Neural cell (in vitro differentiated cells): ENCODE data around the gene SLC6A17.

Experiments used
- EP300 ChIP-seq: fragments of 450-650 bp; conservative IDR thresholded peaks from 2 replicates; pipeline ENCODE4 v1.6.1; 2014; ENCODE audit warnings: antibody characterized with exemption, mild to moderate bottlenecking, moderate library complexity; ENCODE audit not compliant: poor library complexity, severe bottlenecking
- EZH2 ChIP-seq: fragments of 200-600, 300-800 bp; shearing (Covaris generic), sonication (generic); IDR thresholded peaks from 2 replicates; pipeline ENCODE4 v1.6.1; 2014; ENCODE audit warnings: antibody characterized with exemption, low read length, borderline replicate concordance, mild to moderate bottlenecking; ENCODE audit not compliant: insufficient read depth, poor library complexity, severe bottlenecking
- TF ChIP-seq, protein P1 (sequence below): fragments of 450-650 bp; IDR thresholded peaks from 2 replicates; pipeline ENCODE4 v1.5.1; 2014; ENCODE audit warnings: antibody characterized with exemption, mild to moderate bottlenecking, moderate library complexity; ENCODE audit not compliant: poor library complexity, severe bottlenecking
- TF ChIP-seq, protein P2 (sequence below): IDR thresholded peaks from 2 replicates; pipeline ENCODE4 v1.6.1; 2012; ENCODE audit warnings: borderline replicate concordance

GRCh38 chr1:110224240-110224995, 74.1 kb downstream of the SLC6A17 start:
- TF ChIP-seq, protein P1, sequence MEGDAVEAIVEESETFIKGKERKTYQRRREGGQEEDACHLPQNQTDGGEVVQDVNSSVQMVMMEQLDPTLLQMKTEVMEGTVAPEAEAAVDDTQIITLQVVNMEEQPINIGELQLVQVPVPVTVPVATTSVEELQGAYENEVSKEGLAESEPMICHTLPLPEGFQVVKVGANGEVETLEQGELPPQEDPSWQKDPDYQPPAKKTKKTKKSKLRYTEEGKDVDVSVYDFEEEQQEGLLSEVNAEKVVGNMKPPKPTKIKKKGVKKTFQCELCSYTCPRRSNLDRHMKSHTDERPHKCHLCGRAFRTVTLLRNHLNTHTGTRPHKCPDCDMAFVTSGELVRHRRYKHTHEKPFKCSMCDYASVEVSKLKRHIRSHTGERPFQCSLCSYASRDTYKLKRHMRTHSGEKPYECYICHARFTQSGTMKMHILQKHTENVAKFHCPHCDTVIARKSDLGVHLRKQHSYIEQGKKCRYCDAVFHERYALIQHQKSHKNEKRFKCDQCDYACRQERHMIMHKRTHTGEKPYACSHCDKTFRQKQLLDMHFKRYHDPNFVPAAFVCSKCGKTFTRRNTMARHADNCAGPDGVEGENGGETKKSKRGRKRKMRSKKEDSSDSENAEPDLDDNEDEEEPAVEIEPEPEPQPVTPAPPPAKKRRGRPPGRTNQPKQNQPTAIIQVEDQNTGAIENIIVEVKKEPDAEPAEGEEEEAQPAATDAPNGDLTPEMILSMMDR, result no peak
- TF ChIP-seq, protein P2, sequence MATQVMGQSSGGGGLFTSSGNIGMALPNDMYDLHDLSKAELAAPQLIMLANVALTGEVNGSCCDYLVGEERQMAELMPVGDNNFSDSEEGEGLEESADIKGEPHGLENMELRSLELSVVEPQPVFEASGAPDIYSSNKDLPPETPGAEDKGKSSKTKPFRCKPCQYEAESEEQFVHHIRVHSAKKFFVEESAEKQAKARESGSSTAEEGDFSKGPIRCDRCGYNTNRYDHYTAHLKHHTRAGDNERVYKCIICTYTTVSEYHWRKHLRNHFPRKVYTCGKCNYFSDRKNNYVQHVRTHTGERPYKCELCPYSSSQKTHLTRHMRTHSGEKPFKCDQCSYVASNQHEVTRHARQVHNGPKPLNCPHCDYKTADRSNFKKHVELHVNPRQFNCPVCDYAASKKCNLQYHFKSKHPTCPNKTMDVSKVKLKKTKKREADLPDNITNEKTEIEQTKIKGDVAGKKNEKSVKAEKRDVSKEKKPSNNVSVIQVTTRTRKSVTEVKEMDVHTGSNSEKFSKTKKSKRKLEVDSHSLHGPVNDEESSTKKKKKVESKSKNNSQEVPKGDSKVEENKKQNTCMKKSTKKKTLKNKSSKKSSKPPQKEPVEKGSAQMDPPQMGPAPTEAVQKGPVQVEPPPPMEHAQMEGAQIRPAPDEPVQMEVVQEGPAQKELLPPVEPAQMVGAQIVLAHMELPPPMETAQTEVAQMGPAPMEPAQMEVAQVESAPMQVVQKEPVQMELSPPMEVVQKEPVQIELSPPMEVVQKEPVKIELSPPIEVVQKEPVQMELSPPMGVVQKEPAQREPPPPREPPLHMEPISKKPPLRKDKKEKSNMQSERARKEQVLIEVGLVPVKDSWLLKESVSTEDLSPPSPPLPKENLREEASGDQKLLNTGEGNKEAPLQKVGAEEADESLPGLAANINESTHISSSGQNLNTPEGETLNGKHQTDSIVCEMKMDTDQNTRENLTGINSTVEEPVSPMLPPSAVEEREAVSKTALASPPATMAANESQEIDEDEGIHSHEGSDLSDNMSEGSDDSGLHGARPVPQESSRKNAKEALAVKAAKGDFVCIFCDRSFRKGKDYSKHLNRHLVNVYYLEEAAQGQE, result no peak
- TF ChIP-seq EP300 (no peak), EZH2 (no peak)
